CD4-positive, CD25-positive, alpha-beta regulatory T cell (primary cell): ENCODE results near the gene STRN4. TPM values are rescaled to one million over a fixed set of nuclear protein-coding genes. Genes with fewer than 3 reads are reported as not detected.

ENCODE experiments used
- ATAC-seq, 2 donors: fragments of 150-1000 bp; cut with Tn5 transposase; one replicate each; pipeline ENCODE4 v1.10.0; 2021; ENCODE audit warnings: low read depth in 2 of 2, moderate number of reproducible peaks in 2 of 2, moderate library complexity in 1 of 2
- DNase-seq, 3 donors: peaks; one replicate each; pipeline versions ENCODE4 v3.0.0 to v3.0.0-alpha.2; 2012 to 2022; ENCODE audit warnings: mixed read lengths in 1 of 3
- H3K27ac ChIP-seq: one replicate; pipeline ENCODE4 v1.7.0; 2013; ENCODE audit warnings: mild to moderate bottlenecking, low read length; ENCODE audit not compliant: insufficient read depth, poor library complexity, severe bottlenecking
- H3K27me3 ChIP-seq: one replicate; pipeline ENCODE4 v1.7.0; 2013; ENCODE audit warnings: low read length; ENCODE audit not compliant: control insufficient read depth, insufficient read depth
- H3K36me3 ChIP-seq: one replicate; pipeline ENCODE4 v1.7.0; 2013; ENCODE audit warnings: mild to moderate bottlenecking, low read length, moderate library complexity; ENCODE audit not compliant: control insufficient read depth, insufficient read depth
- H3K4me1 ChIP-seq: 2 replicates; pipeline ENCODE4 v1.7.0; 2013; ENCODE audit warnings: mild to moderate bottlenecking, low read length; ENCODE audit not compliant: insufficient read depth, control insufficient read depth, poor library complexity, severe bottlenecking
- H3K4me3 ChIP-seq: one replicate; pipeline ENCODE4 v1.7.0; 2013; ENCODE audit warnings: low read depth, mild to moderate bottlenecking, low read length, moderate library complexity
- H3K9me3 ChIP-seq, 2 experiments: 1 replicate in 1 of 2; 2 replicates in 1 of 2; pipeline ENCODE4 v1.7.0; 2013; ENCODE audit warnings: low read length in 2 of 2, mild to moderate bottlenecking in 1 of 2, moderate library complexity in 1 of 2; ENCODE audit not compliant: control insufficient read depth in 2 of 2
- H3K27ac Mint-ChIP-seq, 3 donors: one replicate each; pipeline ENCODE4 v1.8.0; 2020 to 2022; ENCODE audit warnings: mild to moderate bottlenecking in 3 of 3, mixed read lengths in 3 of 3, moderate library complexity in 2 of 3
- H3K27me3 Mint-ChIP-seq: one replicate; pipeline ENCODE4 v1.8.0; 2022; ENCODE audit warnings: mild to moderate bottlenecking, mixed read lengths
- H3K36me3 Mint-ChIP-seq: one replicate; pipeline ENCODE4 v1.8.0; 2020; ENCODE audit warnings: mixed read lengths
- H3K4me1 Mint-ChIP-seq, 4 donors: one replicate each; pipeline ENCODE4 v1.8.0; 2020 to 2022; ENCODE audit warnings: mixed read lengths in 4 of 4, mild to moderate bottlenecking in 1 of 4
- H3K4me3 Mint-ChIP-seq, 4 donors: one replicate each; pipeline ENCODE4 v1.8.0; 2020 to 2022; ENCODE audit warnings: mild to moderate bottlenecking in 4 of 4, mixed read lengths in 4 of 4, moderate library complexity in 3 of 4
- H3K9me3 Mint-ChIP-seq, 7 donors: one replicate each; pipeline ENCODE4 v1.8.0; 2020 to 2022; ENCODE audit warnings: mixed read lengths in 7 of 7, mild to moderate bottlenecking in 3 of 7, moderate library complexity in 2 of 7
- polyA plus RNA-seq, 4 donors: library from polyadenylated mRNA; unstranded; fragments of 300-500 nt; fragmentation: Illumina TruSeq; gene quantifications; one replicate each; pipeline ENCODE4 v1.2.3, GENCODE V29; 2021
- total RNA-seq: library from RNA; stranded (reverse); gene quantifications from one replicate; pipeline ENCODE4 v1.2.3, GENCODE V29; 2022

The STRN4 gene
- total and polyA plus RNA-seq, 5 donors from 2014 or later: 11.9 to 121 (median 15.5) TPM

DNA sequence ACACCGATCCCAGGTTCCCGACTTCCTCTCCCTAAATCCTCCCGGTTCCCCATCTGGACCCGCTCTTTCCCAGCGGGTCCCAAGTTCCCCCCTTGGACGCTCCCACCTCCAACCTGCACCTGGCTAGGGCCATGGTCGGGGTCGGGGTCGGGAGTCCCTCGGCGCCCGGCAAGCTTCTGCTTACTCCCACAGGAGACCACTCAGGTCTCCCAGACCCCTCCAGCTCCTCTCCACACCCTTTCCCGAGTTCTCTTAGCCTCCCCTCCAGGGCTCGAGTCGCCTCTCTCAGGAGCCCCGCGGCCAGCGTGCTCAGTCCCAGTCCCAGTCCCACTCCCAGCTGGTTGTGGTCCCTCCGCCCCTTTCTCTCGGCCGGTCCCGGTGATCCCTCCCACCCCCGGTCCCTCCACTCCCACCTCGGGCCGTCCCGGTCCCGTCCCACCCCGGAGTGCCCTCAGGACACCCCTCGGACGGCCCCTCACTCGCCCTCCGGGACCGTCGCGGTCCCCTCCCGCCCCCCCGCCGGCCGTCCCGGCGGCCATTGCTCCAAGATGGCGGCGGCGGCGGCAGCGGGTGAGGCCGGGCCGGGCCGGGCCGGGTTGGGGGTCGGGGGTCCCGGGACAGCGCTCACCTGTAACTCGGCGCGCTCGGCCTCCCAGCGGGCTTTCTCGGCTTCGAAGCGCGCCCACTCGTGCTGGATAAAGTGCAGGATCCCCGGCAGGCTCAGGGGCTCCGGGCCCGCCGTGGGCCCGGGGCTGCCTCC is 549 bp downstream of the STRN4 start, which contains the start of gene FKRP:
FKRP (plus strand) TSS at position 537 of the 760 bp plus-strand sequence. CDS start 9,394 bp downstream, outside the sequence.
- no peaks in the 10 kb centered on the region for H3K27me3 ChIP-seq
- peak within 1 kb of the TSS; percentile 65 for H3K27ac ChIP-seq
- Mint-ChIP-seq H3K27me3 (peaks cover 5% of the 10 kb centered on the region), H3K4me3 (peak within 1 kb of the TSS; percentile 90 to 97 (median 95)), H3K27ac (peak within 1 kb of the TSS; percentile 92 to 95 (median 94)), H3K9me3 (peaks cover 0 to 2% (median 0%) of the 10 kb centered on the region in 7 donors), H3K36me3 (peaks cover 7% of the 10 kb centered on the region), H3K4me1 (peaks cover 2 to 65% (median 46%) of the 10 kb centered on the region in 4 donors)
- ATAC-seq: peak; percentile 47 to 54
- H3K36me3 ChIP-seq: peaks cover 2% of the 10 kb centered on the region
- peak within 1 kb of the TSS; percentile 73 for H3K4me3 ChIP-seq
- peak in 2 of 3 donors; percentile 24 to 32 for DNase-seq
- no peaks in the 10 kb centered on the region for H3K9me3 ChIP-seq
- H3K4me1 ChIP-seq: peaks cover 46% of the 10 kb centered on the region

DNA sequence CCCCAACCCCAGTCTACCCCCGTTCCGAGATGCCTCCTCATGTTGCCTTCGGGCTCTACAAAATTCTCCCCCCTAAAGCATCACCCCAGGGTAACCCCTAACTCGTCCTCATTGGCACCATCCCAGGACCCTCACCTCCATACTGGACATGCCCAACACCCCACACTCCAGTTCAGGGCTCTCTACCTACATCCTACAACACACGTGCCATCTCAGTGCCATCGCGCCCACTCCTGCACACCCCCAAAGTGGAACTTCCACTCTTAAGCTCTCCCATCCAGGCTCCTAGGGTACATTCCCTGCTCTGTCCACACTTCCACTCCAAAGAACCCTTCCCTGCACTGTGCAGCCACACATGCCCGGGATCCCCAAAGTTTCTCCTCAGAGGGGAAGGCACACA is 1.2 kb downstream of the STRN4 start:
- Mint-ChIP-seq H3K4me1 (peaks cover 8 to 71% (median 51%) of the 10 kb centered on the region in 4 donors), H3K9me3 (peaks cover 0 to 2% (median 0%) of the 10 kb centered on the region in 7 donors), H3K36me3 (peaks cover 5% of the 10 kb centered on the region), H3K27ac (peak overlapping the region; percentile 91 to 95 (median 92)), H3K4me3 (peak overlapping the region; percentile 90 to 96 (median 92)), H3K27me3 (peaks cover 5% of the 10 kb centered on the region)
- ATAC-seq: no peak
- H3K4me3 ChIP-seq: peak overlapping the region; percentile 73
- no peaks in the 10 kb centered on the region for H3K9me3 ChIP-seq
- peak overlapping the region; percentile 51 for H3K27ac ChIP-seq
- peaks cover 46% of the 10 kb centered on the region for H3K4me1 ChIP-seq
- no peaks in the 10 kb centered on the region for H3K27me3 ChIP-seq
- no peak for DNase-seq
- H3K36me3 ChIP-seq: peaks cover 2% of the 10 kb centered on the region

DNA sequence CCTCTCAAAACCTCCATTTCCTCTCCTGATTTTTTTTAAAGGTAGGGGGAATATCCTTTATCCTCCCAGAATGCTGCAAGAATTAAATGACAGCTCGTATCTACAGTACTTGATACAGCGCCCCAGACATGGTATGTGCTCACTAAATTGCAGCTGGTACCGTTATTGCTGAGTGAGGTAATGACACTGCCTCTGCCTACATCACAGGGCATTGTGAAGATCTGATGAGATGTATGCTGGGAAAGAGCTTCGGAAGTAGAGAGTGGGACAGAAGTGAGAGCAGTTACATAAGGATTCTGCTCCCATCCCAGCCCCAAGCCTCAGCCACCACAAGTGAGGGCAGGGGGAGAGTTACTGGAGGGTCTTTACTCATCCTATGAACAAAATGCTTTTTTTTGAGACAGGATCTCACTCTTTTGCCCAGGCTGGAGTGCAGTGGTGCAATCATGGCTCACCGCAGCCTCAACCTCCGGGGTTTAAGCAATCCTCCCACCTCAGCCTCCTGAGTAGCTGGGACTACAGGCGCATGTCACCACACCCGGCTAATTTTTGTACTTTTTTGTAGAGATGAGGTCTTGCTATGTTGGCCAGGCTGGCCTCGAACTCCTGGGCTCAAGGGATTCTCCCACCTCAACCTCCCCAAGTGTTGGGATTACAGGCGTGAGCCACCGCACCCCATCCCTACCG is 2.1 kb downstream of the STRN4 start:
- Histone ChIP-seq H3K4me1 (peaks cover 46% of the 10 kb centered on the region), H3K27me3 (no peaks in the 10 kb centered on the region), H3K27ac (no peak overlapping the region), H3K9me3 (no peaks in the 10 kb centered on the region), H3K4me3 (peak overlapping the region; percentile 73), H3K36me3 (peaks cover 2% of the 10 kb centered on the region)
- peaks cover 0 to 2% (median 0%) of the 10 kb centered on the region in 7 donors for H3K9me3 Mint-ChIP-seq
- H3K4me3 Mint-ChIP-seq: peak overlapping the region; percentile 90 to 96 (median 92)
- no peak for ATAC-seq
- H3K27ac Mint-ChIP-seq: peak overlapping the region; percentile 80 to 92 (median 91)
- peaks cover 8 to 78% (median 56%) of the 10 kb centered on the region in 4 donors for H3K4me1 Mint-ChIP-seq
- peaks cover 5% of the 10 kb centered on the region for H3K27me3 Mint-ChIP-seq
- peaks cover 5% of the 10 kb centered on the region for H3K36me3 Mint-ChIP-seq
- no peak for DNase-seq

DNA sequence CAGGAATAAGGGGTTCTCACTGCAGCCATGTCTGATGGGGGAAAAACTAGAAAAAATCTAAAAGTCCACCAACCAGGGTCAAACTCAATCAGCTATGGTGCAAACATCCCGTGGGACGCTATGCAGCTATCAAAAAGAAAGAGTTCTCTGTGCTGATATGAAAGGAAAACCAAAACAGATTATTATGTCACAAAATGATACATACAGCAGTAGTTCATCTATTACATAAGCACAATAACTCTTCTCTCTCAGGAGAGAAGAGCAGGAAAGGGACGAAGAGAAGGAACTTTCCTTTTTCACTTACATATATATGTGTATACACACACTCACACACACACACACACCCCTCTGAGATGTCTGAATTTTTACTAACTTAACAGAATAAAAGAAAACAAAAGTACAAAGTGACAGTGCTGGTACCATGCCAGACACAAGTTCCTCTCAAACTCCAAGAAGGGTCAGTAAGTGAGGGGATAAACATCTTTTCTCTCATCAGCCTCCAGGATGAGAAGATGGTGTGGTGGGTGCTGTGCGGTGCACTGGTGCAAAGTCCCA is 3.2 kb downstream of the STRN4 start:
- Mint-ChIP-seq H3K9me3 (peaks cover 0 to 2% (median 0%) of the 10 kb centered on the region in 7 donors), H3K4me3 (peak overlapping the region in 3 of 4 donors; percentile 3 to 72 (median 52)), H3K27me3 (peaks cover 5% of the 10 kb centered on the region), H3K27ac (peak overlapping the region in 2 of 3 donors; percentile 12 to 33), H3K4me1 (peaks cover 8 to 72% (median 52%) of the 10 kb centered on the region in 4 donors), H3K36me3 (peaks cover 10% of the 10 kb centered on the region)
- Histone ChIP-seq H3K4me3 (no peak overlapping the region), H3K4me1 (peaks cover 46% of the 10 kb centered on the region), H3K27me3 (no peaks in the 10 kb centered on the region), H3K9me3 (no peaks in the 10 kb centered on the region), H3K36me3 (peaks cover 11% of the 10 kb centered on the region), H3K27ac (no peak overlapping the region)
- ATAC-seq (no peak), DNase-seq (no peak)

DNA sequence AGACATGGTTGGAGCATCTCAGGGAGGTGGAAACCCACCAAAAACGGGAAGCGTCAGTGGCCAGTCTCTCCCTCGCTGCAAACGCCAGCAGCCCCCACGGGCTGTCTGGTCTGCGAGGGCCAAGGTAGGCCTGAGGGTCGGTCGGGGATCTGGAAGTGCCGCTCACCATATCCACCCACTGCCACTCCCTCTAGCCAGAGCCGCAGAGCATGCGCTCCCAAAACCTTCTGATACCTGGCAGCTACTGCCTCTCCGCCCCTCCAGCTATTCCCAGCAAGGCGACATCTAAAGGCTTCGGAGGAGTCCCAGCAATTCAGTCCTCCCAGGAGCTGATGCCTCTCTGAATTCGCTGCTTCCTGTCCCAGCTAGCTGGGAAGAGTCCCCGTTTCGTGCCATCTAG is 4.8 kb downstream of the STRN4 start:
- Histone ChIP-seq H3K27ac (no peak overlapping the region), H3K36me3 (peaks cover 26% of the 10 kb centered on the region), H3K9me3 (no peaks in the 10 kb centered on the region), H3K4me1 (peaks cover 31% of the 10 kb centered on the region), H3K4me3 (no peak overlapping the region), H3K27me3 (no peaks in the 10 kb centered on the region)
- Mint-ChIP-seq H3K9me3 (peaks cover 0 to 2% (median 0%) of the 10 kb centered on the region in 7 donors), H3K36me3 (peaks cover 15% of the 10 kb centered on the region), H3K4me3 (peak overlapping the region in 1 of 4 donors; percentile 58), H3K4me1 (peaks cover 8 to 59% (median 41%) of the 10 kb centered on the region in 4 donors), H3K27me3 (no peaks in the 10 kb centered on the region), H3K27ac (peak overlapping the region in 2 of 3 donors; percentile 17 to 75)
- no peak for ATAC-seq
- no peak for DNase-seq

DNA sequence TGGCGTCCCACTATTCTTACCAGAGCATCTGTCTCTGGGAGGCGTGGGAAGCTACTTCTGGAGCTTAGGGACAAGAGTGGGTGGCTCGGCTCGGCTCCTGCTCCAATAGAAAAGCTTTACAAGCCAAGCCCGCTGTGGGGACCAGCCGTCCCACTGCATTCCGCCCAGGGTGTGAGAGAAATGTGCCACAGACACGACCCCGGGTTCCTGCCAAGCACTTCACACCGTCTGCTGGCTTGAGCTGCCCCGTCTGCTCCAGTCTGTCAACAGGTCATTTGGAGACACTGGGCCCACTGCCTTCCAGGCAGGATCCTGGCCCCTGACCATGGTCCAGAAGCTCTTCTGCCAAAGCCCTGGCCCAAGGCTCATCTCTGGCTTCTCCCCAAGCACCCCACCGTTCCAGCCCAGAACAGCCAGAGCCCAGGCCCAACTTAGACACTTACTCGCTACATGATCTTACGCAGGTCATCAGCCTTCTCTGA is 6.9 kb downstream of the STRN4 start:
- Histone ChIP-seq H3K4me1 (peaks cover 19% of the 10 kb centered on the region), H3K27ac (no peak overlapping the region), H3K36me3 (peaks cover 36% of the 10 kb centered on the region), H3K9me3 (no peaks in the 10 kb centered on the region), H3K27me3 (no peaks in the 10 kb centered on the region), H3K4me3 (no peak overlapping the region)
- Mint-ChIP-seq H3K4me1 (peaks cover 8 to 45% (median 34%) of the 10 kb centered on the region in 4 donors), H3K9me3 (peaks cover 0 to 2% (median 0%) of the 10 kb centered on the region in 7 donors), H3K27me3 (no peaks in the 10 kb centered on the region), H3K4me3 (no peak overlapping the region), H3K27ac (peak overlapping the region in 2 of 3 donors; percentile 9 to 75), H3K36me3 (peaks cover 16% of the 10 kb centered on the region)
- no peak for ATAC-seq
- no peak for DNase-seq

DNA sequence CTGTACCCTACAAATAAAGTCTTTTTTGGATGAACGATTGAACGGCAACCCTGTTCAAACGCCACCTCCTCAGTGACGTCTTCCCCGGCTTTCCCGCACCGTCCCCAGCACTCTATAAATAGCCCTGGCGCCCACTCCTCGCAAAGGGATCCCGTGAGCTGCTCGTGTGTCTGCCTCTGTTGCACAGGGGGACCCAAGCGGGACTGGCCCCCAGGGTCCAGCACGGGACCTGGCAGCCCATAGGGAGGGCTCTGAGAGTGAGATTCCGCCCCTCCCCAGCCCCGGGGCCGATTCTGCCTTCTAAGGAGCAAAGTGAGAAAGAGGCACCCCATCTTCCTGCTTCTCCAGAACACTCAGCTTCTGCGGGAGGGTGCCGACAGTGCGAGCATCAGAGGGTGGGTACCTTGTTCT is 8.5 kb downstream of the STRN4 start:
- Mint-ChIP-seq H3K4me1 (peaks cover 8 to 32% (median 23%) of the 10 kb centered on the region in 4 donors), H3K27ac (no peak overlapping the region), H3K4me3 (no peak overlapping the region), H3K27me3 (no peaks in the 10 kb centered on the region), H3K9me3 (peaks cover 0 to 2% (median 0%) of the 10 kb centered on the region in 7 donors), H3K36me3 (peaks cover 22% of the 10 kb centered on the region)
- Histone ChIP-seq H3K9me3 (no peaks in the 10 kb centered on the region), H3K4me3 (no peak overlapping the region), H3K27ac (no peak overlapping the region), H3K27me3 (no peaks in the 10 kb centered on the region), H3K36me3 (peaks cover 52% of the 10 kb centered on the region), H3K4me1 (peaks cover 4% of the 10 kb centered on the region)
- ATAC-seq (no peak), DNase-seq (no peak)
